Middle frontal gyrus (tissue), 1 donor: ENCODE results near the gene ELF4.
A peak's percentile ranks its signal among the peaks of the same experiment; 100 is the strongest.

Source experiments
- DNase-seq: peaks from one replicate; pipeline ENCODE4 v3.0.0-alpha.2; 2015; ENCODE audit warnings: low spot score; ENCODE audit errors: extremely low spot score

ELF4 gene

GRCh38 chrX:130085551-130086446 is 24.5 kb downstream of the ELF4 start:
- DNase-seq: no peak

GRCh38 chrX:130084631-130085237 is 25.6 kb downstream of the ELF4 start:
- DNase-seq: no peak

GRCh38 chrX:130083656-130084382 is 26.5 kb downstream of the ELF4 start:
- DNase-seq: no peak

GRCh38 chrX:130083107-130083490 is 27.2 kb downstream of the ELF4 start:
- DNase-seq: no peak

- no peak for DNase-seq
Measured at GRCh38 chrX:130082244-130083106, 27.8 kb downstream of the ELF4 start.

GRCh38 chrX:130081421-130082045 is 28.8 kb downstream of the ELF4 start:
- no peak for DNase-seq

GRCh38 chrX:130080791-130081367 is 29.4 kb downstream of the ELF4 start:
- no peak for DNase-seq

- peak; percentile 18 for DNase-seq
Measured at GRCh38 chrX:130079824-130080406, 30.4 kb downstream of the ELF4 start.

GRCh38 chrX:130075777-130076176 is 34.5 kb downstream of the ELF4 start:
- DNase-seq: no peak

GRCh38 chrX:130072345-130072740 is 38.0 kb downstream of the ELF4 start:
- DNase-seq: no peak

GRCh38 chrX:130071611-130072344 is 38.5 kb downstream of the ELF4 start:
- no peak for DNase-seq

- DNase-seq: no peak
Measured at GRCh38 chrX:130066975-130067615, 43.2 kb downstream of the ELF4 start.

GRCh38 chrX:130060122-130061069 is 49.9 kb downstream of the ELF4 start:
- DNase-seq: peak; percentile 35

GRCh38 chrX:130058652-130059051 is 51.6 kb downstream of the ELF4 start:
- DNase-seq: no peak

- no peak for DNase-seq
Measured at GRCh38 chrX:130057209-130057608, 53.1 kb downstream of the ELF4 start.

GRCh38 chrX:130055899-130056298 is 54.4 kb downstream of the ELF4 start:
- DNase-seq: no peak

GRCh38 chrX:130055103-130055502 is 55.2 kb downstream of the ELF4 start:
- DNase-seq: no peak

GRCh38 chrX:130053236-130053635 is 57.1 kb downstream of the ELF4 start:
- DNase-seq: no peak
